Ishikawa (cell line): Measurements from ENCODE around the gene TFF1.

Source experiments
- CEBPB ChIP-seq: IDR thresholded peaks from 2 replicates; pipeline ENCODE4 v1.6.1; 2012
- CREB1 ChIP-seq: IDR thresholded peaks from 2 replicates; pipeline ENCODE4 v1.6.1; 2012; ENCODE audit warnings: low read depth
- EGR1 ChIP-seq: IDR thresholded peaks from 2 replicates; pipeline ENCODE4 v1.6.1; 2012
- EP300 ChIP-seq: IDR thresholded peaks from 2 replicates; pipeline ENCODE4 v1.6.1; 2012; ENCODE audit warnings: borderline replicate concordance
- FOXM1 ChIP-seq: IDR thresholded peaks from 2 replicates; pipeline ENCODE4 v1.6.1; 2012; ENCODE audit warnings: low read depth, borderline replicate concordance
- MAX ChIP-seq: IDR thresholded peaks from 2 replicates; pipeline ENCODE4 v1.6.1; 2012
- NFIC ChIP-seq: IDR thresholded peaks from 2 replicates; pipeline ENCODE4 v1.6.1; 2012
- RAD21 ChIP-seq: IDR thresholded peaks from 2 replicates; pipeline ENCODE4 v1.6.1; 2012; ENCODE audit warnings: low read depth
- REST ChIP-seq: IDR thresholded peaks from 2 replicates; pipeline ENCODE4 v1.6.1; 2012; ENCODE audit warnings: low read depth, mild to moderate bottlenecking
- TAF1 ChIP-seq: IDR thresholded peaks from 2 replicates; pipeline ENCODE4 v1.6.1; 2012; ENCODE audit warnings: low read depth, mild to moderate bottlenecking
- TCF12 ChIP-seq: IDR thresholded peaks from 2 replicates; pipeline ENCODE4 v1.6.1; 2012; ENCODE audit warnings: low read depth
- TEAD4 ChIP-seq: IDR thresholded peaks from 2 replicates; pipeline ENCODE4 v1.6.1; 2012
- USF1 ChIP-seq: IDR thresholded peaks from 2 replicates; pipeline ENCODE4 v1.6.1; 2012
- YY1 ChIP-seq: IDR thresholded peaks from 2 replicates; pipeline ENCODE4 v1.6.1; 2012; ENCODE audit warnings: low read depth
- ZBTB7A ChIP-seq: IDR thresholded peaks from 2 replicates; pipeline ENCODE4 v1.6.1; 2012; ENCODE audit warnings: low read depth

Gene TFF1

GRCh38 chr21:42312626-42313104 is 53.7 kb downstream of the TFF1 start:
- TF ChIP-seq ZBTB7A: no peak
- no peak for TF ChIP-seq FOXM1
- no peak for TF ChIP-seq CREB1
- no peak for TF ChIP-seq MAX
- TF ChIP-seq EGR1: no peak
- no peak for TF ChIP-seq EP300
- no peak for TF ChIP-seq USF1
- no peak for TF ChIP-seq TCF12
- TF ChIP-seq RAD21: no peak
- no peak for TF ChIP-seq CEBPB
- no peak for TF ChIP-seq REST
- TF ChIP-seq YY1: no peak
- TF ChIP-seq NFIC: no peak
- no peak for TF ChIP-seq TAF1
- TF ChIP-seq TEAD4: no peak
